ENCODE data around the gene CENPF. TPM values are rescaled to one million over a fixed set of nuclear protein-coding genes. Genes with fewer than 3 reads are reported as not detected.
"Not testable (repeated sequence)": the region's sequence is repeated elsewhere in the genome, so short reads cannot be mapped to it uniquely, and the experiment has no call there.

CENPF gene
- total RNA-seq, 1 donor from 2014 or later = 17.9 TPM

DNA sequence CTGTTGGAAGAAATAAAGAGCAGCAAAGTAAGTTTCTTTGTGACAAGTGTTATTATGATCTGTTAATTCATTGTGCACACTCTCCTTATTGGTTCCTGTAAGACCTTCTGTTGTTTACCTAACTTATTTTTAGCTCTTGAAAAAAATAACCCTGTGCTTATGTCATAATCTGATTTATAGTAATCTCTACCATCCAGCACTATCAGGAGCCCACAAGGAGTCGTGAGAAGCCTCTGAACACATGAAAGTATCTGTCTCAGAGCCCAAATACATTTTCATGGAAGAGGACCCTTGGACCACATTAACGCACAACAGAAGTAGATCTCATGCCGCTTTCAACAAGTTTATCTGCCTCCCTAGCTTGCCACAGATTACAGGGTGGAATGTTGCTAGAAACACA, 45.8 kb downstream of the CENPF start:
- DNase-seq (ENCODE audit: low spot score in 2 of 2) (no peak), FAIRE-seq (no peak)

DNA sequence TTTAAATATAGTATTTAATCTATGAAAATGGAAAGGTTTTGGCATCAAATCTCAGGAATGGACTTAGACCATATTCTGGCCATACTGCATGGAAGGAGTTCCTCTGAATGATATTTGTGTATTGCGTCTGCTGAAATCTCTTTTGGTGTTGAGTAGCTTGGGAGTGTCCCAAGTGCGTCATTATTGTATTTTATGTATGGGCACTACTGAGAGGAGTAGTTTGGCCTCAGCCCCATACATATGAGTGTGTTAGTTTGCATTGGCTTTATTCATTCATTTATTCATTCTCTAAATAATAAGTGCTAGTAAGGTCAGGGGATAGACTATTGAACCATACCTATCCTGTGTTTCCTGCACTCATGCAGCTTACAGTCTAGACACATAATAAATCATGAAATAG, 46.6 kb downstream of the CENPF start:
- DNase-seq (ENCODE audit: low spot score in 2 of 2) (no peak), FAIRE-seq (no peak)

DNA sequence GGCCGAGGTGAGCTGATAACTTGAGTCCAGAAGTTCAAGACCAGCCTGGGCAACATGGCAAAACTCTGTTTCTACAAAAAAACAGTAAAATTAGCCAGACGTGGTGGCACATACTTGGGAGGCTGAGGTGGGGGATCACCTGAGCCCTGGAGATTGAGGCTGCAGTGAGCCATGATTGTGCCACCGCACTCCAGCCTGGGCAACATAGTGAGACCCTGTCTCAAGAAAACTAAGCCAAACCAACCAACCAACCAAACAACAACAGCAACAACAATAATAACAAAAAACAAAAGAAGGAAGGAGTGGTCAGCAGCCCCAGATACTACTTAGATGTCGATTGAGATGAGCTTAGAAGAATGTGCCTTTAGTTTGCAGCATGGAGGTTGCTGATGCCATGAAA, 47.7 kb downstream of the CENPF start:
- DNase-seq (ENCODE audit: low spot score in 2 of 2) (no peak), FAIRE-seq (no peak)

DNA sequence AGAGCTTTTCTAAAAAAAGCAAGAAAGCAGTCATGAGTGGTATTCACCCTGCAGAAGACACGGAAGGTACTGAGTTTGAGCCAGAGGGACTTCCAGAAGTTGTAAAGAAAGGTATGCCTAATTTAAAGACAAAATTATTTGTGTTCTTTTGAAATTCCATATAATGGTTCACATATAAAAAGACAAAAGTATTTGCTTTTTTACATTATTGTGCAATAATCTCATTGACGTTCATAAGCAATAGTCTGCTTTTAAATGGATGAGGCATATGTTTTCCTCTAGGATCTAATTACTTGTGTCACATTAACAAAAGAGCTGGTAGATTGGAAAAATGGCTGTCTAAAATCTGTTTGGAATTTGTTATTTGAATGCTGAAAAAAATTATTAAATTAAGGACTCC, 54.3 kb downstream of the CENPF start:
- FAIRE-seq = no peak
- DNase-seq (ENCODE audit: low spot score in 2 of 2) = no peak

DNA sequence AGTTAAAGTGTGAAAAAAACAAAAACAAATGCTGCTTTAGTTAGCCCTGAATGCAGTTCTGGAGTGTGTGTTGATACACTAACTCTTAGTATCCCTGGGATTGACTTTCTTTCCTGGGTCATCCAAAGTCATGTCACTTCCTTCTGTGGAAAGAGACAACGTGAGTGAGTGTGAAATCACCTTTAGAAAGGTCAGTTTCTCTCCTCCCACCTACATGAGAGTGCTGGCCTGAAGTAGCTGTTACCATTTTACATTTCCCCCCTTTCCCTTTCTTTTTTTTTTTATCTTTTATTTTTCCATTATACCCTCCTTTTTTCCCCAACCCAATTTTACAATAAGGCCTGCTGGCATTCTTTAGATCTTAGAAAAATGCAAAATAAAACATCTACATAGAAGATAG, 55.2 kb downstream of the CENPF start:
- FAIRE-seq (no peak), DNase-seq (ENCODE audit: low spot score in 2 of 2) (no peak)

DNA sequence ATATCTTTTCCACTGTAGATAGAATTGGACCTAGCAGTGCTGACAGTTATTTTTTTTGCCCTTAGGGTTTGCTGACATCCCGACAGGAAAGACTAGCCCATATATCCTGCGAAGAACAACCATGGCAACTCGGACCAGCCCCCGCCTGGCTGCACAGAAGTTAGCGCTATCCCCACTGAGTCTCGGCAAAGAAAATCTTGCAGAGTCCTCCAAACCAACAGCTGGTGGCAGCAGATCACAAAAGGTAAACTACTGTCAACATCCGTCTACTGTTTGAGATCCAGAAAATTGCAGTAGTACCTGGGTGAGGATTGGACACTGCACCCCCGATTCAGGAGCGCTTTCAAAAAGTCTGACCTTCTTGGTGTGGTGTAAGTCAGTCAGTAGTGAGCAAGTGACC, 55.8 kb downstream of the CENPF start:
- FAIRE-seq (no peak), DNase-seq (ENCODE audit: low spot score in 2 of 2) (no peak)

DNA sequence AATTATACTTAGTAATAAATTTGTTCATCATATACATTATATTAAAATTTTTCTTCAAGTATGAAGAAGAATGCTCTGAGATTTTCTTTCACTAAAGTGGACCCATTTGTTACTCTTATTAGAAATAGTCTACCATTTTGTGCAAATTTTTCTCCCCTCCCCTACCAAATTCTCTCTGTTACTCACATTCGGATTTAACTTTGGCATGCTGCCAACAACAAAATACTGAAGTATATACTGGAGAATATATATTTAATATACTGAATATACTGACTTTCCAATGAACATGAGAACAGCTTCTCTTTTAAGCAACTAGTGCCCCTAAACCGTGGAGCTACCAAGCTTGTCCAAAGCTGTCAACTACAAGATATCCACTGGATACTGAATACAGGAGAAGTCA, 57.2 kb downstream of the CENPF start:
- DNase-seq (ENCODE audit: low spot score in 2 of 2) (no peak), FAIRE-seq (no peak)

DNA sequence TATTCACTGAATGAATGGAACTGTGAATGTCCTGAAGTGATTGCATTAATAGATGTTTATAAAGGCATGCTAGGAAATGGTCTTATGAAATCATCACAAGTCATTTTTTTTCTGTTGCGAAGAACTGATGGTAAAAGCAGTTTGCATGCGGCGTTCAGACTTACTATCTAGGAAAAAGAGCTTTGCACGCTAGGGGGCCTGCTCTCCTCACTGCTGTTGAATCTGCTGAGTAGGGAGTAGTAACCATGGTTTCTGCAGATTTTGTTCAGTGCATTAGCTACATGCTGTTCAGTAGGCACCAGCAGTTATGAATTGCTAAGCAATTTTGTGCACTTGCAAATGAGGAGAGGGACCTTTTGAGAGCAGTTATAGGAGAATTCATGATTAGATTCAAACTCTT, 57.9 kb downstream of the CENPF start:
- FAIRE-seq (no peak), DNase-seq (ENCODE audit: low spot score in 2 of 2) (peak in 1 of 2 donors; percentile 26)

DNA sequence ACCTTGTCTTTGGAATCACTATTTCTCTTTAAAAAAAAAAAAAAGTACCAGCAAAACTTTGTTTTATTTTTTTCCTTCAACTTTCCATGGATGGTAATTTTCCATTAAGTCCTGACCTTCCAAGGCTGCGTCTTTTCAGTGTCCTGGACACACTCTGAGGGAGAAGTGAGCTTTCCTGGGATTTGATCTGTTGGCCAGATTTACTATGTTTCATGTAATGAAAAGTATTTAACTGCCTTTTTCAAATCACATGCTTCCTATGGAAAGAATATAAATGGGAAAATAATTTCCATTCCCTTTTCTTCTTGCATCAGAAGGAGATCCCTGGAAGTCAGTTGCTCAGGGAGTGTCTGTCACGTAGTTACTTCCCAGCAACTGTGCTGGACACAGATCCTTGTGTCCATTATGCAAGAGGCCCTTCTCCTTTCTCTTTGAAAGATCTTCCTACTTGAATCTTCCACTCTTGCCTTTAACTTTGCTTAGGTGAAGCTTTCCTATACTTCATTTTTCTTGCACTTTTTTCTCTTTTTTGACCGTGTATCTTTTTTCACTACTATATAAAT, 59.3 kb downstream of the CENPF start:
- DNase-seq (ENCODE audit: low spot score in 2 of 2) (no peak), FAIRE-seq (no peak)

DNA sequence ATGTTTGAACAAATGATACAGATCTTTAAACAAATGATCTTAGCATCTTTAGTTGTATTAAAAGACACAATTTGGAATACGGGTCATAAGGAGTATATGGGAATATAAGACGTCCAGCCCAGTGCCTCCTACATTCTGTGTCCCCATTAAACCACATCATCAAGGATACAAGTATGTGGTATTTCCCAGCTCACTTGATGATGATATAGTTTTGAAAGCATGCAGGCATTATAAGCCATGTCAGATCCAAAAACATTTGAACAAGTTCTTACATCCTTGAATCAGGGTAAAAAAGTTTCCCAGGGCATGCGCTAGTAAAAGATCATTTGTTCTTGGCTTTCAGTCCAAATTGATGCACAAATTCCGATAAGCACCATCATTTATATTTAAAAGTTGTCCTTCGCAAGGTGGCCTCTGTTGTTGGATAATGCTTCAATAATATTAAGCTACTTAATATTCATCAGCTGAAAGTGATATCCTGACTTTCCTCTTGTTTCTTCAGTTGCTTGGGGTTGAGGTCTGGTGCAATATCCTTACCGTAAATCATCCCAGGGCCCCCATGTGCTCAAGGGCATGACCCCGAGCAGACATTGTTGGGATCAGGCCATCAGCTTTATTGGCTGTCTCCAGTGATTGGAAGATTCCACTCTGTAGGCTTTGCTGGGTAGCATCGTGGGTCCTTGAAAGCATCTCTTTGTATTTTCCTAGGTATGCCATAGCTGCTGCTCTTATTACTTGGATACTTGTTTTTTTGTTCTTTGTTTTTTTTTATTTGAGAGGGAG, 61.8 kb downstream of the CENPF start:
- FAIRE-seq (no peak), DNase-seq (ENCODE audit: low spot score in 2 of 2) (no peak)

DNA sequence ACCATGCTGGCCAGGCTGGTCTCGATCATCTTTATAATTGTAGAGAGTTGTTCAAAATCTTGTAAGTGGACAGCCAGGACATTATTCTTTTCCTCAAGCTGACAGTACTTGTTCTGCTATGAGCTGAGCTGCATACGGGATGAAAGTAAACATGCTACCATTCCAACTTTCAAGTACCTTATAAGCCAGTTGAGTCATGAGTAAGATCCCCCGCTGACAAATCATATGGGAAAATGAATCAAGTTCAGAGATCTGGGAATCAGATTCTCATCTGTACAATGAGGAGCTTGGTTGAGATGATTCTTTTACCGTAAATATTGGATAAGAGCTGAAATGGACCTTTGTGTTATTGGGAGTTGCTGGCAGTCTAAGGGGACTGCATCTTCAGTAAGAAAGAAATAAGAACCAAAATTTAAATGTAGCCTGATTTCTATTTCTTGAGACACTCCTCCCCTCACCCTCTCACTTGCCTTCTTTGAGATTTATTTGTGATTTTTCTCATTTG, 62.7 kb downstream of the CENPF start:
- FAIRE-seq (no peak), DNase-seq (ENCODE audit: low spot score in 2 of 2) (no peak)

DNA sequence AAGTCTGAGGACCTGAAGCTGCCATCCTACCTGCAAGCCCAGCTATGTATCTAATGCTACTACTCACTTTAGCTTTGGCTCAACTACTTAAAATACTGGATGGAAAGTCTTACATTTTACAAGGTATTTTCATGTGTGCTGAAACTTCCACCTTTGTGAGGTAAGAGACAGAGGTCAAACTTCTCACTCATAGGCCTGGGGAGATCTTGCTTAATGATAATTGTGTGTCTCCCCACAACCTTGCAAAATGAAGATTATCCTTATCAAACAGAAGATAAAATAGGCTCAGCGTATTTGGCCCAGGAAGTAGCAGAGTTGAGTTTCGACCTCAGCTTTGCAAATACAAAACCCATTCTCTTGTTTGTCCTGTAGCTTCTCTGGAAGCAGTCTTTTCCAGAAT, 63.7 kb downstream of the CENPF start:
- no peak for FAIRE-seq
- DNase-seq (ENCODE audit: low spot score in 2 of 2) = no peak

DNA sequence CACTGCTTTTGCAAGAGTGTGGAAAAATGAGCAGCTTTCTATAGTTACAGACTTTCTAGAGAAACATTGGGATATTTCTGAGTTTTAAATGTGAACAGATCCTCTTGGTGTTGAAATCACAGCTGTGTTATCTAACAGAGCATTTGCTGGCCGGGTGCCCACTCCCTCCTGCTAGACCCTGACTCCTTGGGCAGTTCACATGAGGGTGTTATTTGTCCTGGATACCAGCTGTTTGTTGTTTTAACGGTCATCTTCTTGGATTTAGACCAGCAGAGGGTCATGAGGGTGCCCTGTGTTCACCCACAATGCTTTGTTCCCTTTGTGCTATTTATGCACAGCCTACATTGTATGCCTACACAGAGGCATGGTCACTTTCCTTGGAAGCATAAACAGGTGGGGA, 67.1 kb downstream of the CENPF start:
- no peak for FAIRE-seq
- no peak for DNase-seq (ENCODE audit: low spot score in 2 of 2)

DNA sequence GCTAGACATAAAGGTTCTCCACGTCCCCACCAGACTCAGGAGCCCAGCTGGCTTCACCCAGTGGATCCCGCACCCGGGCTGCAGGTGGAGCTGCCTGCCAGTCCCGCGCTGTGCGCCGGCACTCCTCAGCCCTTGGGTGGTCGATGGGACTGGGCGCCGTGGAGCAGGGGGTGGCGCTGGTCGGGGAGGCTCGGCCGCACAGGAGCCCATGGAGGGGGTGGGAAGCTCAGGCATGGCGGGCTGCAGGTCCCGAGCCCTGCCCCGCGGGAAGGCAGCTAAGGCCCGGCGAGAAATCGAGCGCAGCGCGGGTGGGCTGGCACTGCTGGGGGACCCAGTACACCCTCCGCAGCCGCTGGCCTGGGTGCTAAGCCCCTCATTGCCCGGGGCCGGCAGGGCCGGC, 70.0 kb downstream of the CENPF start:
- DNase-seq (ENCODE audit: low spot score in 2 of 2); FAIRE-seq: not testable (repeated sequence)

DNA sequence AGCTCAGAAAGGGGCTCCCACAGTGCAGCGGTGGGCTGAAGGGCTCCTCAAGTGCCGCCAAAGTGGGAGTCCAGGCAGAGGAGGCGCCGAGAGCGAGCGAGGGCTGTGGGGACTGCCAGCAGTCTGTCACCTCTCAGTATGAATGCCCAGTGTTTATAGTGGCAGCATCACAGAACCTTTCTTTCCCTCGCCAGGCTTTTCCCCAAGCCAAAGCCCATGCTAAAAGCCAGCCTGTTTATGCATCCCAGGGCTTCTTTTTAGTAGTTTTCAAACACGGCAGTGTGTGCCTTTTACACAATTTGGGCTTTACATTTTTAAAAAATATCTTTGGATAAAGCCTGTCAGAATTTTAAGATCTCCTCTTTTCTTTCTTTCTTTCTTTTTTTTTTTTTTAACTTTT, 70.6 kb downstream of the CENPF start:
- FAIRE-seq (no peak), DNase-seq (ENCODE audit: low spot score in 2 of 2) (no peak)

DNA sequence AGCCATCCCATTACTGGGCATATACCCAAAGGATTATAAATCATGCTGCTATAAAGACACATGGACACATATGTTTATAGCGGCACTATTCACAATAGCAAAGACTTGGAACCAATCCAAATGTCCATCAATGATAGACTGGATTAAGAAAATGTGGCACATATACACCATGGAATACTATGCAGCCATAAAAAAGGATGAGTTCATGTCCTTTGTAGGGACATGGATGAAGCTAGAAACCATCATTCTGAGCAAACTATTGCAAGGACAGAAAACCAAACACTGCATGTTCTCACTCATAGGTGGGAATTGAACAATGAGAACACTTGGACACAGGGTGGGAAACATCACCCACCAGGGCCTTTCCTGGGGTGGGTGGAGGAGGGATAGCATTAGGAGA, 72.5 kb downstream of the CENPF start:
- not testable (repeated sequence) for FAIRE-seq; DNase-seq (ENCODE audit: low spot score in 2 of 2)

DNA sequence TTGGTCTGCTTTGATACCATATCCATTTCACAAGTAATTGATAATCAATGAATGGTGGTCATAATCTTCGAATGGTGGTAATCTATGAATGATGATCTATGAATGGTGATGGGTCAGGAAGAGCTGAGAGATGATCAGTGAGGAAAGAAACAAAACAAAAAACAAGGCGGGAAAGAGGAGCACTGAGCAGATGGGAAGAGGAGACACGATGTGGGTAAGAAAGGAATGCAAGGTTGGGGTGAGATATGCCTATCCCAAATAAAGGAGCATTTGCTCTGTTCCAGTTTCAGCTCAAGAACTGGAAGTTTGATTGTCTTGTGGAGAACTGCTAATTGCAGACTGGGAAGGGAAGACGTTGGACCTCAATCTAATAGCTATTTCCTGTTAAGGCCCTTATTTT, 73.8 kb downstream of the CENPF start:
- FAIRE-seq (no peak), DNase-seq (ENCODE audit: low spot score in 2 of 2) (no peak)

DNA sequence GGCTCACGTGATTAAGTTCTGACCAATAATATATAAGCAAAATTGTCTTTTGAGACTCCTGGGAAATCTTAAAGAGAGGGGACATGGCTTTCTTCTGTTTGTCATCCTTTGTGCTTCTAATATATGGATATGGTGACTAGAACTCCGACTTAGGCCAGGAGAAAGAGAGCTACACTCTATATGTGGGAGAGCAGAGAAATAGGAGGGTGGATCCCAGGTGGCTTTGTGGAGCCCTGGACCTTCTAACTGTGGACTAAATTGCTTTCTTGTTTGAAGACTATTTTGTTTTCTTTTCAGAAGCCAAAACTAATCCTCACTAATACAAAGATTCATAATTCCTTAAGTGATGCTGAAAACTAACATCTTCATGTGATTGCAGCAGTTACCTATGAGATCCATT, 75.0 kb downstream of the CENPF start:
- FAIRE-seq = no peak
- DNase-seq (ENCODE audit: low spot score in 2 of 2) = no peak

DNA sequence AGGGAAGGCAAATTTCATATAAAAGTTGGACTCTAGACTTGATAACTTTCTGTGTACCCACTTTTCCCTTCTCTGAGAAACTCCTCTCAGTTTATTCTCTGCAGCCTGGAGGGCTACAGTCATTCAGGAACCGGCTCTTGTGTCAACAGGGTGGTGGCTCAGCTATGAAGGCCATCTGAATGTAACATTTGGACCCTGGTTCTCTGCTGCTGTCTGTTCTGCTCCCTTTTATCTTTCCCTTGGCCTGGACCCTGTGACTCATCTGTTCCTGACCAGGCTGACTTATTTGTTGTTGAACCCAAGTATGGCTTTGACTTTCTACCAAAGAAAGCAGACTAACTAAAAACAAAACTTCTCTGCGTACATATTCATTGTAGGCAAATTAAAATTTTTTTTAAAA, 75.4 kb downstream of the CENPF start:
- FAIRE-seq (no peak), DNase-seq (ENCODE audit: low spot score in 2 of 2) (no peak)

DNA sequence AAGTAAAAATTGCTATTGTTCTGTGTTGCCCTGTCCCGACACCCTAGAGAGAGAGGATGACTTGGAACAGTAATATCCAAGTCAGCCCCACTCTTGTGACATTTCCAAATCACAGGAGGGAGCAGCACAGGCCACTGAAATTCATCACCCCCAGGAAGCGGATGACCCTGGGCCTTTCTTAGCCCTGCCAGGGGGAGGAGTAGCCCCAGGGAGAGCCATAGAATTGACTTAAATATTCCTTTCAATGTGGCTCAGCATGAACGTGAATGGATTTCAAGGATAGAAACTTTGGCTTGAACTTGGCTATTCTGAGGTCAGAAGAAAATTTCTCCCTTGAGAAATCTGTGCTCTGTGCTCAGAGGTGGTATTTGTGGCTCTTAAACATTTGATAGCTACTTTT, 80.6 kb downstream of the CENPF start:
- no peak for FAIRE-seq

DNA sequence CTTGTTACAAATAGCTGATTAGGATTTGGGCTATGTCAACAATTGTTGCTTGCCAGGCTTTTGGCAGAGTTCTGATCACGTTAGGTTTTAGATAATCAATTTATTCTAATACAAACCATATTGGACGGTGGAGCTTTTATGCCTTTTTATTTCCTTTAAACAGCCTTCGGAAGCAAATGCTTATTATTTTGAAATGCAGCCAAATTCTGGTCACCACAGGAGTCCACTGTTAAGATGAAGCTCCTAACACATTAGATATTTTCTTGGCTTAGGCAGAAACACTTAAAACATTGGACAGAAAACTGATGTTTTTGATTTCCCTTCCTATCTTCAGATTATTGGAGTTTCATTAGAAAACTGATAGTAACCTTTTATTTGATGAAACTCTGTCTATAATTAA, 82.9 kb downstream of the CENPF start:
- FAIRE-seq (no peak), DNase-seq (ENCODE audit: low spot score in 2 of 2) (no peak)

More for the DNA sequence above, 80.6 kb downstream of the CENPF start:
- no peak for DNase-seq (ENCODE audit: low spot score in 2 of 2)

DNA sequence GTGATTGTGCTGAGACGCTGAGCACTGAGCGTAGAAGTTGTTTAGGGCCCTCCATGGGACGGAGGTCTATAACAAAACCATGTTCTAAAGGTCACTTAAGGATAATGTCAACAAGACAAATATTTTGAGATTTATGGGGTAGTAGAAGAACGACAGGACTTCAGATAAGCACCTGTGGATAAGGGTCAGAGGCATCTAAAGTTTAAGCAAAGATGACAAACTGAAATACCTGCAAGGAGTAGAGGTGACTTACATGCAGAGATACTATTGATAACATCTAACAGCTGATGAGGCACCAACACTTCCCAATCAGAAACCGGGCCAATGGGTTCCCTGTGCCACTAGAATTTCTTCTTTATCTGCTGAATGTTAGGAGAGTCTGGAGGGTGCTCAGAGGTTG, 83.5 kb downstream of the CENPF start:
- no peak for DNase-seq (ENCODE audit: low spot score in 2 of 2)
- FAIRE-seq = no peak

Data from frontal cortex (tissue), 4 donors.